Umbilical cord (tissue), 2 donors: ENCODE data around the gene KRT8. TPM values are rescaled to one million over a fixed set of nuclear protein-coding genes. Genes with fewer than 3 reads are reported as not detected.
"Not testable (repeated sequence)": the region's sequence is repeated elsewhere in the genome, so short reads cannot be mapped to it uniquely, and the experiment has no call there.

Experiments
- DNase-seq: peaks from one replicate; pipeline ENCODE4 v3.0.0-alpha.2; 2015; ENCODE audit warnings: low spot score
- total RNA-seq: library from RNA; depleted of rRNA; stranded (reverse); fragments of >200 nt; gene quantifications from one replicate; pipeline ENCODE4 v1.2.3, GENCODE V29; 2014; ENCODE audit warnings: low replicate concordance; ENCODE audit not compliant: insufficient read depth

Gene KRT8
- total RNA-seq, 1 donor from 2014 or later, result 94.6 TPM

DNA sequence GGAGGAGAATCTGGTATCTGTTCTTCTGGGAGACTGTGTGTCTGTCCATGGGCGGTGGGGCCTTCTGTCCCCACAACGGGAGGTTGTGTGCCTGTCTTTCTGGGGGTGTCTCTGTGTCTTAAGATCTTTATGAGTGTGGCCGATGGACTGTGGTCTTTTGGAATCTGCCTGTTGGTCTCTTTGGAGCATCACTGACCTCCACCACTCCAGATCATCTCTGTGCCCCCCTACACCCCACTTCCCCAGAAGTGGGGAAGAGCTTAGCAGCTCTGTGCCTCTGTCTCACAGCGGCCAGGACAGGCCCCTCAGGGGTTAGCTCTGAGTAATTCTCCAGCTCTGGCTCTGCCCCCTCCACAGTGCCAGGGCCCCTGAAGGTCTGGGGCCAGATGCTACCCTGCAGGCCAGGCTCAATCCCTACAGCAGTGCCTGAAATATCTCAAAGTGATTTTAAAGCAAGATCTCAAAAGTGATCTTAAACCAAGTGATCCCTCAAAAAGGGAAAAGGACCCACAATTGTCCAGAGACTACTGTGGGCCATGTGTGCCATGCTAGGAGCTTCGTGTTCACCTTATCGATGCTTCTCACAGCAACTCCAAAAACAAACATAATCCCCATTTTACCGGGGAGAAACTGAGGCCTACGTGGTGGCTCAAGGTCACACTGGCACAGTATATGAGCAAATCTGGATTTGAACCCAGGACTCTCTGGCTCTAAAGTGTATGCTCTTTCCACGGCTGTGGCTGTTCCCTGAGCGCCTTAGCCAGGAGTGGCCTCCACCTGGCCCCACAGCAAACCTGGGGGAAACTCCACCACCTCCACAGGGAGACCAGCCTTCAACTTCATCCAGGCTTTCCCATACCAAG, 30.1 kb downstream of the KRT8 start:
- peak; percentile 78 for DNase-seq

DNA sequence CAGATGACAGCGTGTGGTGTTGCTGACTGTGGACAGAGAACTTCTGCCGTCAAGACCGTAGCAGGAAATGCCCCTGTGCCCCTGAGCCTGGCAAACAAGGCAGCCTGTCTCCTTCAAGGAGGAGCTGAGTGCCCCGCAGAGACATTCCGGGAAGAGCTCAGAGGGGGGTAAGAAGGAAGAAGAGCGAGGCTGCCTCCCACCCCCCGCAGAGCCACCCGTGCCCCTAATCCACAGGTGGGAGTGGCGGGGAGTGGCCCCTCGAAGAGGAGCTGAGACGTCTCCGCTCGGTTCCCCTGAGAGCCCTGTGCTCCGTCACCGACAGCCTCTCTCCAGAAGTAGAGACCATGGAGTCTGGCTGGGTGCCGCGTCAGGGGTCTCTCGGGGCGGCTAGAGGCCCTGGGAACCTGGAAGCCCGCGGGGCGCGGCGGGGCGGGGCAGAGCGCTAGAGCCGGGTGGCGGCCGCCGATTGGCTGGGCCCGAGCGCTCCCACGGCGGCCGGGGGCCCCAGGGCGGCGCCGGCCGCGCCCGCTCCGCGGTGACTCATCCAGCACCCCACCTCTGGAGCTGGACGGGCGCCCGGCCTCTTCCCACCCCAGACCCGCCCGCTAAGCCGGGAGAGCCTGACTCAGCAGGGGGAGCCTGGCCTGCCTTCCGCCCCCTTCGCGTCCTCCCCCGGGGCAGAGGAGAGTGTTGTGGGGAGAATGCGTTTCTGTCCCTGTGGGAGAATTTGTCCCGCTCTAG, 30.9 kb downstream of the KRT8 start:
- DNase-seq, result peak; percentile 97

DNA sequence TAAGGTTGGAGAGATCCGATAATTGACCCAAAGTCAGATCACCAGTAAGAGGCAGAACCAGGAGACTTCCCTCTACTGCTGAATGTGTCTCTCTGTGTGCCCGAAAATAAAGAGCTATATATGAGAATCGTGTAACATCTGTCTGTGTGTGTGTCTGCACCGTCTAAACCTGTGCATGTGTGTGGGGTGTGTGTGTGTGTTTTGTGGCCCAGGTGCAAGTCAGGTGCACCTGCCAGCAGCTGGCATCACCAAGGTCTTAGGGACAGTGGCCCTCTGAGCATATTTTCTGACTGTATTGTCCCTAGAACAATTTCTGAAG, 31.4 kb downstream of the KRT8 start:
- DNase-seq, result no peak

DNA sequence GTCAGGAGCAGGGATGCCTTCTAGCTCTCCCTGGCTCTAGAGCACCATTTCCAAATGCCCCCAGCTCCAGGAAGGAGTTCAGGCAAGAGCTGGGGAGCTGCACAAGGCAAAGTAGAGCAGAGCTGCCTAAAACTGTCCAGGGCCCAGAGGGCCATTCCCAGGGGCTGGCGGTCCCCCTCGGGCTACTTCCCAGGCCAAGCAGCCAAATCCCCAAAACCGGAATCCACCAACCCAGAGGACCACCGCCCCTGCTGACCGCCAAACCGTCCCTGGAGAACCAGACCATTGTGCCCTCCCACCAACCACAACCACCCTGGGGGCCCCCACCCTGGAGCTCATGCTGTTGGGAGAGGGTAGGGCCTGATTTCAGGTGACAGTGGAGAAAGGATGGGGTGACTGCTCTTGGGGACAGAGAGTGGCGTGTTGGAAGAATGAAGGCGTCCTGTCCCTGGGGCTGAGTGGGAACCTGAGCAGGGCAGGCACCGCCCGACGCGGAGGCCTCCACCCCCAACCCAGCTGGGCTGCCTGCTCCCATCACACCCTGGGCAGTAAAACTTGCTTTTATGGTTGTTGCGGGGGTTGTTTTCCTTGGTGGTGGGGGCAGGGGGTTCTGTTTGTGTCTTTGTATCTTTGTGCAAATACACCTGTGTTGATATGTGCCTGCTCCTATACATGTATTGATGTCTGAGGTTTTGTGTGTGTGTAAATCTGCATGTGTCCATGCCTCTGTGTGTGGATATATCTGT, 32.1 kb downstream of the KRT8 start:
- no peak for DNase-seq

DNA sequence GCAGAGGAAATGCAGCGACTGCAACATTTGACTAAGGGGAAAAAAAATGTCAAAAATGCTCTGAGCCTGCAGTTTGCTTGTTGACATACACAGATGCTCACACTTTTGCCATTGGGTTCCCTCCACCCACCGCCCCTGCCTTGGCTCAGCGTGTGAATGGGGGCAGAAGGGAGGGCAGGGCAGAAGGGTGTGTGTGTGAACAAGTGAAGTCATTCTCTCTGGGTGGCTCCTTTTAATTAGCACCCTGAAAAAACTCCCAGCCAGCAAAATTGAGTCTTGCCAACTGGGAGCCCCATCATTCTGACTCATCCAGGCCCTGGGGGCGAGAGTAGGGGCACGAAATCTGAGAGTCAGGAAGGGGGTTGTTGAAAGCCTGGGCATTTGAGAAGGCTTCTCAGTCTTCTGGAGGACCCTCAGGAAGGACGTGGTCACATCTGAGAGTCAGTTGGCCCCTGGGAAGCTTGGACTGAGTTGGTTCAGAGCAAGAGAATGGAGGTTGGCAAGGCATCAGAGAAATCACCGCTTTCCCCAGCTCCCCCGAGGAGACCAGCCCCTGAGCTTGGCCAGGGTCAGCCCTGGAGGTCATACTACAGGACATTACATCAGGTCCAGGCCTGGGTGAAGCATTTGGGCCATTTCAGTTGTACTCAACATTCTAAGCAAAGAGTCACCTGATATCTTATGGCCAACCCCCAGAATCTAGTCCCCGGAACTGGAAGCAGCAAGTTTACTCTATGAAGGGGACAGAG, 33.4 kb downstream of the KRT8 start:
- DNase-seq, result peak; percentile 91

DNA sequence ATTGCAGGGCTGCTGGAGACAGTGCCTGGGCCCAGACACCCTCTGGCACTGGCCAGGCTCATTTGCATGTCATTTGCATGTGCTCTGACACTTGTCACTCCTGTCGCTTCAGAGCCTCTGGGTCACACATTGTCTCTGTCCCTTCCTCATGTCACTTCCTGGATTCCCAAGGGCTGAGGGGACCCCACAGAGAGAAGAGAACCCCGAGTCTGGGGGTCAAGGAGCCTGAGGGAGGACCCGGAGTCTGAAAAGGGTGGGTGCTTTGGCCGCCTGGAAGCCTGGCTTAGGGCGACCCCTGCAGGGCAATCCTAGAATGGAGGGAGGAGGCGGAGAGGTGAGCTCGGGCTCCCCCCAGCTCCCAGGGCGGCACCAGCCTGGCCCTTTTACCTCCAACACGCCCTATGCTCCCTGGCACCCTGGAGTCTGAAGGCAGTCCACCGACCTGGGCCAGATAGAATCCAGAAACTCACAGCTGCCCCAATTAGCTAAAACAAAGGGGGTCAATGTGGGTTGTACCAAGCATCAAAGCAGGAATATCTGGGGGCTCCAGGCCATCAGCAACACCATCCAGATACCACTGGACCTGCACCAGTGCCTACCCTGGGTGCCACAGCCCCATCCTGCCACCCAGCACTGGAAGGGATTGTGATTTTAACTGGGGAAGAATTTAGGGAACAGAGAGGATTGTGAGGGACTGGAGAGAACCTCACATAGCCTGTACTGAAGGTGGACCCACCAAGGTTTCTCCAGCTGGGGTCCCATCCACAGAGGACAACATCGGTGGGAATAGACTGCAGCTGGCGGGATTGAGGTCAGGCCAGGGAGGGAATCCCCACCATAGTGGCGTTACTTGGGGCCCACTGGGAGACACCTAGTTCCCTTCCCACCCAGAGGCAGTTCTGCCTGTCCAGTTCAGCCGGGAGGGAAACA, 34.2 kb downstream of the KRT8 start:
- DNase-seq, result peak; percentile 60

DNA sequence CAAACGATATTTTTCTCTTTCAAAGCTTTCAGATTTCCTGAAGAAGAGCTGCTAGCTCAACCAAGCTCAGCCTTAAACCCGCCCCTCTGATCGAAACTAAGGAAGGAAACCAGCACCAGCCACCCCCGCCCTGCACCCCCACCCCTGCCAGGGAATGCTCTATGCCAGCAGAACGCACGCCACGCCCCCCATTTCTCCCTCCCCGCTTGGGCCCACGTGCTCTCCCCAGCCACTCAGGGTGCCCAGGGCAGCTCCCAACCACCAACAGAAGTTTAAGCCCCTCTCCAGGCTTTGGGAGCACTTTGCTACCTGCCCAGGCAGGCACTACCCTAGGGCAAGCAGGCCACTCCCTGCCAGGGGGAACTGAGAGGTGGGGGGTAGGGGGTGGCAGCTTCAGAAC, 37.2 kb downstream of the KRT8 start:
- peak; percentile 90 for DNase-seq

DNA sequence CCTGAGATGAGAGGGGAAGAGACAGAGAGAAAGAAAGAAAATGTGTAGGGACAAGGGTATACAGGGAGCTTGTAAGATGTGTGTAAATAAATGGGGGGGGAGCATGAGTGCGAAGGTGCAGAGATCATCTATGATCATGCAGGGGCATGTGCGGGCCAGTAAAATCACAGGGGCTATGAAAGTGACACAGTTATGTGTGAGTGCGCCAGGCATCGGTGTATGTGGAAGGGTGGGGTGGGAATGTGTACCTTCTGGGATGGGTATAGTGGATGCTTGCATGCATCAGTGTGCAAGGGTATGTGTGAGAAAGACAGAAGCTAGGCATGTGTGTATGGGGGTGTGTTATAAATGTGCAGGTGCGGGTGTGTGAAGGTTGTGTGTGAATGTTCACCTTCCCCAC, 37.7 kb downstream of the KRT8 start:
- DNase-seq, result no peak

DNA sequence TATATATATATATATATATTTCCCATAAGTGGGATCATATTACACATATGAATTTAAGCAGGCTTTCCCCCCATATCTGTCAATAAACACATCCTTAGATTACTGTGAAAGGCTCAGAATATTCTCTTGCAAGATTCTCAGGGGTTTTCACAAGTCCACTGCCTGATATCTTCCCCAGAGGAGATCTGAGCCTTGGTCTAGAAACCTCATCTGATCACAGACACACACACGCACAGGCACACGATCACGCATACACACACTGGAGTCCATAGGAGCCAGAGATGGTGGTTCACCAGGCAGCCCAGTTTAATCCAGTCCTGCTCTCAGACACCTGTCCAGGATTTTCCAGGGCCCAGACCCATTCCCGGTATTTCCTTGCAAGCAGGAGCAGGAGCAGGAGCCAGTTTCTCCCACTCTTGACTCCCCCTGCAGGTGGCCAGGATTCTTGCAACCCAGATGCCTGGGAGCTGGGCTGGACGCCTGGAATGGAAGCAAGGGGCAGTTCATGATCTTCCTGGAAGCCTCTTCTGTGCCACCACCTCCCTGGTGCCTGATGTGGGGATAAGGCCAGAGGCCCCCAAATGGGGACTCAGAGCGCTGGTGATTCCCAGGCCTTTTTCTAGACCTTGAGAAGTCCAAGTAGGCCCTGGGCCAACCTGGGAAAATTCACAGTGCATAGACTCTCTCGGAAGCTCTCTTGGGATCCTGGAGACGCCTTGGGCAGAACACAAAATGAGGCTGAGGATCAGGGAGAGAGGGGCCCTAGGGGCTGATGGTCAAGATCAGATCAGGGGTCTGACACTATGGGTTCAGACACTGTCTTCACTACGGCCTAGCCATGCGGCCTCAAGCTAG, 39.6 kb downstream of the KRT8 start:
- DNase-seq, result peak; percentile 80

DNA sequence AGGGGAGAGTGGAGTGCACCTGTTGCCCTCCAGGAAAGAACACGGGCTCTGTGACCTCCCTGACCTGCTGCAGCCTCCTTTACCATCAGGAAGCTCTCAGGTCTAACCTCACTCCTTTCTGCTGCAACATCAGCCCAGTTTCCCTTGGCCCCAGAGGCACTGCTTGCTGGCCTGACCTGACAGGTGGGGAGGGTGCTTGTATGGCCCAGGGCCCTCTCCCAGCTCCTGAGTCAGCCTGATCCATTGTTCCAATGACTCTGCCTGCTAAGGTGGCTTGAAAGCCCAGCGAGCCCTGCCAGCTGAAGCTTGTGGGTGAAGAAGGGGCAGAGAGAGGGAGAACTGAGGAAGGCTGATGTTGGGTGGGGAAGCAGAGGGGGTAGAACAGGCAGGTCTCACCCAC, 42.9 kb downstream of the KRT8 start:
- DNase-seq, result no peak

DNA sequence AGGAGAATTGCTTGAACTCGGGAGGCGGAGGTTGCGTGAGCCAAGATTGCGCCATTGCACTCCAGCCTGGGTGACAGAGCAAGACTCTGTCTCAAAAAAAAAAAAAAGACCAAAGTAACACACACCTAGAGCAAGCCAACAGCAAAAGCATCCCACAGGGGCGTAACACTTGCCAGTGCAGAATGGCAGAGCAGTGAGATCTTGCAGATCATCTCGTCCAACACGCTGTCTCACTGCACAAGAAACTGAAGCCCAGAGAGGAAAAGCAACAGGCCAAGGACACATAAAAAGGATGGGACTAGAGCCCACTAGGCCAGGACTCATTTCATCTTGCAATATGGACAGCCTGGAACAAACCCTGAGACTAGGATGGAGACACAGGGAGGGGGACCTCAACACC, 43.4 kb downstream of the KRT8 start:
- no peak for DNase-seq

DNA sequence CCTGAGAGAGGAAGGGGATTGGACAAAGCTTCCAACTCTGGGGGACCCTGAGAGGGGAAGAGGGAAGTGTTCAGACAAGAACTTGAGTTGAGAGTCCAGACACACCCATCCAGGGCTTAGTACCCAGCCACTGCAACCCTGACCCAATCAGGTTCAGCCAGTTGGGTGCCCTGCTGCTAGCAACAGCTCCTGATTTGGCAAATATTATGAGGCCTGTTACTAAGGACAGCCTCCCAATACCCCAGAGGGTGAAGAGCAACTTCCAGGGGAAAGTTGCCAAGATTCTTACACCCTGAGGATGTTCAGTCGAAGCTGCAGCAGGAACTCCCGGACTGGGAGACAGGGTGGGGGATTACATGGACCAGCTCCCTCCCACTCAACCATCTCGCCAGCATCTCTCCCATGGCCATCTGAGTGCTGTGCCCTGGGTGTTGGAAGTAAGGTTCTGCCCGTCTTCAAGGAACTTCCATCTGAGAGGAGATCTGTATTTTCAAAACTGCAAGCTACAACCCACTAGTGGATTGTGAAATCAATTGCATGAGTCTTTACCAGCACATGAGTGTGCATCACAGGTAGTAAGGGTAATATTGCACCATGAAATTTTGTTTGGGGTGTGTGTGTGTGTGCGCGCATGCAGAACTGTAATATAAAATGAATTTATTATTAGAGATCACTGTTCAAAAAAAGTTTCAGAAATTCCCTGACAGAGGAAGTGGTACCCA, 44.6 kb downstream of the KRT8 start:
- DNase-seq, result peak; percentile 82

DNA sequence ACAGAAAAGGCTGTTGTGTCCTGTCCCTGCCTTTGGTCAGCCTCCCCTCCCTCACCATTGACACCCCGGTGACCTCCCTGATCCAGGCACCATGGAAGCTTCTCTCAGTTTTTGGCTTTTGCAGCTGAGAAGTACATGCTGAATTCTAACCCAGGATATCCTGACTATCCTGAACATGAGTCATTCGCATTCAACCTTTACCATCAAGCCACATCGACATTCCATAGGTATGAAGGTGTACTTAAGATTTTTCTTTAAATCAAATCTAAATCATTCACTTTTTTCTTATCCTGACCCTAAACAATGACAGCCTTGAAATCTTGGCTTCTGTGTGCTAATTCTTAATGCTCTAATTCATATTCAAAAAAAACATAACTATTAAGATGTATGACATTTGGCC, 47.4 kb downstream of the KRT8 start:
- no peak for DNase-seq

DNA sequence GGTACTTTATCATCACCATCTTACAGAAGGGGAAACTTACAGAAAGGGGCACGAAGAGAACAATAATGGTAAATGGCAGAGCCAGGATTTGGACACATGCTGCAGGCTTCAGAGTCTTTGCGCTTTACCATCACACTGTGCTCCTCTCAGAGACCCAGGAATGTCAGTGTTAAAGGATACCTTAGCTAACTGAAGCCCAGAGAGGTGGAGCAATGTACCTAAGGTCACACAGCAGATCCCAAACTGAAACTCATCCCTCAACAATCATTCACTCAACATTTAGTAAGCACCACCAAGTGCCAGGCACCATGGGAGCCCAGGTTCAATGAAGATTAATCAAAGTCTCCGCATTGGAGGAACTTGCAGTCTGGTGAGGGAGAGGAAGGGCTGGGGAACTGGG, 48.1 kb downstream of the KRT8 start:
- no peak for DNase-seq

DNA sequence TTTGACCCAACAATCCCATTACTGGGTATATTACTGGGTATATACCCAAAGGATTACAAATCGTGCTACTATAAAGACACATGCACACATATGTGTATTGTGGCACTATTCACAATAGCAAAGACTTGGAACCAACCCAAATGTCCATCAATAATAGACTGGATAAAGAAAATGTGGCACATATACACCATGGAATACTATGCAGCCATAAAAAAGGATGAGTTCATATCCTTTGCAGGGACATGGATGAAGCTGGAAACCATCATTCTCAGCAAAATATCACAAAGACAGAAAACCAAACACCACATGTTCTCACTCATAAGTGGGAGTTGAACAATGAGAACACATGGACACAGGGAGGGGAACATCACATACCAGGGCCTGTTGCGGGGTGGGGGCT, 48.8 kb downstream of the KRT8 start:
- not testable (repeated sequence) for DNase-seq

DNA sequence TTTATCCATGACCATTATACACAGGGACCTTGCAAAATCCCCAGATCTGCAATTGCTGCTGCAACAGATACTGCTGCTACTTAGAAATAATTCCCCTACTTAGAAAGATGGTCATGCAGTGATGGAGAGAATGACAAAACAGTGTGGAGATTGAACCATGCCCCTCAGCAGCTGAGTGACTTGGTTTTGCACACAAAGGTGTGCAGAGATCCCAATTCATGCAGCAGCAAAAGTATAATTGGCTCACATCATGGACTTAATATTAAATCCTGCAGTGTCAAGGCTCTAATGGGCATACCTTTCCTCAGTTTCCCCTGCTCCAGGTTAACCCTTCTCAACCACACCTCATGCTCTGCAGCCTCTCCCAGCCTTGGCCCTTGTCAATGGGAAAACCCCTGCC, 53.1 kb downstream of the KRT8 start:
- DNase-seq, result no peak

DNA sequence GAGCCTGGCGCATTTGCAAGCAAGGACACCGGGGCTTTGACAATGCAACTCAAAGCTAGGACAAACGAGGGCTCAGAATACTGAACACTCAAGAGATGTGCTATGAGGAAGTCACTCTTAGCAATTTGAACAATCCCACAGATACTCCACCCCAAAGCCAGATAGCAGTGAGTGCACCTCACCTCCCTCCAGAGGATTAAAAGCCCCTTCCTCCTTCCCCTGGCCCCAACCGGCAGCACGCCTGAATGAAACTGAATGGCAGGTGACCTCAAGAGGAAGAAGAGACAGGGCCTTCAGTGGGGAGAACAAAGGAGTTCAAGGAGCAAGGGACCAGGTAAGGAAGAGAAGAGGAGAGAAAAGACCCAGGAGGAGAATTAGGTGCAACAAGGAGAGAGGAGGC, 54.2 kb downstream of the KRT8 start:
- DNase-seq, result no peak

DNA sequence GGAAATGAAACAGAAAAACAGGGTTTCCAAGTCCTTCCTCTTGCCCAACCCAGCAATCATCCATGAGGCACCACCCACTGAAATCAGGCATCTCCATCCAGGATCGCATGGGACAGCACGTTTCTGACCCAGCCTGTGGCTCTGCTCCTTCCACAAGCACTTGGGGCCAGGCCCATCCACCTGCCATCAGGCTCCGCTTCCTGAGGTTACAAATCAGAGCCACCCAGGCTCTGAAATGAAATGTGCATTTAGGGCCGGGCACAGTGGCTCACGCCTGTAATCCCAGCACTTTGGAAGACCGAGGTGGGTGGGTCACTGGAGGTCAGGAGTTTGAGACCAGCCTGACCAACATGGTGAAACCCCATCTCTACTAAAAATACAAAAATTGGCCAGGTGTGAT, 55.4 kb downstream of the KRT8 start:
- no peak for DNase-seq

DNA sequence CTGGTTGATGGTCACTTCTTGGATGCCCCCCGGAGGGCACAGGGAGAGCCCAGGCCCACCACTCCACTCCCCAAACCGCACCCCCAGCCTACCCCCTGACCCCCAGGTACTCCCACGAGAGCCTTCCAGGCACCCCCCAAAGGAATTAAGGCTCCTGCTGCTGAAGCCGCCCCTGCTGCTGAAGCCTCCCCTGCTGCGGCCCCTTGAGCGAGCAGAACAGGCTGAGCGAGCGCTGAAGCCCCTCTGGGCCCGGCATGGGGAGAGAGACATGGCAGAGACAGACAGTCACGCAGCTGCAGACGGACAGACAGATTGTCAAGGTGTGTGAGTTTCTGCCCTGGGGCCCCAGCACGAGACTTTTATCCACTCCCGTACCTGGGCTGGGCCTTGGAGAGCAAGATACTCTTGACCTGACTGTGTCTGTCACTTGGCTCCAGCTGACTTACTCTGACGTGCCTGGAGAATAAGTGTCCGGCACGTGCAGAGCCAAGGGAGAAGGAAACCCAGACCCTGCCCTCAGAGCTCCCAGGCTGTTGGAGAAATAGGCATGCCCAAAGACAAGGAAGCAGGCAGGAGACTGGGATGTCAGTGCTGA, 56.1 kb downstream of the KRT8 start, which contains the start of gene KRT78:
Gene KRT78, minus strand, starts transcription at position 334 of the 595 bp plus-strand sequence. Its CDS starts 64 bp downstream, at position 270.
- peak; percentile 48 for DNase-seq
